GM21381 (cell line): ENCODE results near the gene PTOV1.

Source experiments
- ATAC-seq: cut with Tn5 transposase; IDR thresholded peaks from one replicate; pipeline ENCODE4 v1.9.1; 2021; ENCODE audit warnings: mild to moderate bottlenecking, moderate library complexity; ENCODE audit not compliant: unreplicated experiment

Gene PTOV1

DNA sequence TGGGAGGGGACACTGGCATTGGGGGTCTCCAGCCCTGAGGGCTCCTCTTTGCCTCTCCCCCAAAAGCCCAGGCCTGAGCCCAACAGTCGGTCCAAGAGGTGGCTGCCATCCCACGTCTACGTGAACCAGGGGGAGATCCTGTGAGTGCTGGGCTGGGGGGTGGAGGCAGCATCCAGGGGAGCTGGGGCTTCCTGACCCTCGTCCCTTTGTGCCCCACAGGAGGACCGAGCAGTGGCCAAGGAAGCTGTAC, 6.8 kb downstream of the PTOV1 start:
- no peak for ATAC-seq

DNA sequence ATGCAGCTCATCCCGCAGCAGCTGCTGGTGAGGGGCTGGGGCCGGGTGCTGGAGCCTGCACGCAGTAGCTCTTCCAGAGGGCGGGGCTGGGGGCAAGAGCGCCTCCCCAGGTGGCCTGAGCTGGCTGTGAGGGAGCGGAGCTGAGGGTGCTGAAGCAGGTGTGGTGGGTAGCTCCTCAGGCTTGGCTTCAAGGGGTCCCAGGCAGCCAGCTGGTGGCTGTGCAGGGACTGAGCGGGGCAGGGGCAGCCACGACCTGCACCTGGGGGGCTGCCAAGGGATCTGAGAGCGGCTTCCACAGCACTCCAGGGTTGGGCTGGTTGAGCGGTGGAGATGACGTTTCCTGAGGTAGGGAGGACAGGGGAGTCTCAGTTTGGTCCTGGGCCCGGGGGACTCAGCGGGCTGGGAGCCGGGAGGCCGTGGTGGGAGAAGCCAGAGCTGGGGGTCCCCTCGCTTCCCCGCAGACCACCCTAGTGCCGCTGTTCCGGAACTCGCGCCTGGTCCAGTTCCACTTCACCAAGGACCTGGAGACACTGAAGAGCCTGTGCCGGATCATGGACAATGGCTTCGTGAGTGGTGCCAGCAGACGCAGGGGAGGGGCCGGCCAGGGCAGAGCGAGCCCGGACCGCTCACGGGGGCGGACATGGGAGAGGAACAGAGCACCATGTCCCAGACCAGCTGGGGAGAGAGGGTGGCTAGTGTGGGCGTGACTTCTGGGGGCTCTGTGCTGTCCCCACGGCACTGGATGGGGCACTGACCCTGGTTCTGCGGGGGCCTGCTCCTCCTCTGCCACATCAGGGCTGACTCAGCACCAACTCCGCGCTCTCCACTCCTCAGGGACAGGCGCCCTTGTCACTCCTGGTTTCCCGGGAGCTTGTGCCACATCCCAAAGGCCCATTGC, 7.4 kb downstream of the PTOV1 start:
- no peak for ATAC-seq

DNA sequence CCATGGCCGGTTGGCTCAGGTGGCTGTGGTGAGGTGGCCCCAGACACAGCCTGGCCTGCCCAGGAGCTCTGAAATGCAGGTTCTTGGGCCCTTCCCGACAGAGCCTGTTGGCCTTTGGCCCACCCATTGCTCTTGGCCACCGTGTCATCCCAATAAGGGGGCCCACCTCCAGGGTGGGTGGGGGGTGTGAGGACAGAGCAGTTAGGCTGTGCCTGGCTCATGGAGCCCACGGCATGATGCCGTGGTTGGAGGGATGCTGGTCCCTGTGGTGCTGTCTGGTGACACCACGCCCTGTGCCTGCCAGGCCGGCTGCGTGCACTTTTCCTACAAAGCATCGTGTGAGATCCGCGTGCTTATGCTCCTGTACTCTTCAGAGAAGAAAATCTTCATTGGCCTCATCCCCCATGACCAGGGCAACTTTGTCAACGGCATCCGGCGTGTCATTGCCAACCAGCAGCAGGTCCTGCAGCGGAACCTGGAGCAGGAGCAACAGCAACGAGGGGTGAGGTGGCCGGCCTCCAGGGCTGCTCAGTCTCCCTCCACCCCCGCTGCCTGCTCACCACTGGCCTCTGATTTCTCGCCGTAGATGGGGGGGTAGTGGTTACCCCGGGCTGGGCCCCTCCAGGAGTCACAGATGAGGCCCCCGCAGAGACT, 8.8 kb downstream of the PTOV1 start:
- ATAC-seq: no peak

DNA sequence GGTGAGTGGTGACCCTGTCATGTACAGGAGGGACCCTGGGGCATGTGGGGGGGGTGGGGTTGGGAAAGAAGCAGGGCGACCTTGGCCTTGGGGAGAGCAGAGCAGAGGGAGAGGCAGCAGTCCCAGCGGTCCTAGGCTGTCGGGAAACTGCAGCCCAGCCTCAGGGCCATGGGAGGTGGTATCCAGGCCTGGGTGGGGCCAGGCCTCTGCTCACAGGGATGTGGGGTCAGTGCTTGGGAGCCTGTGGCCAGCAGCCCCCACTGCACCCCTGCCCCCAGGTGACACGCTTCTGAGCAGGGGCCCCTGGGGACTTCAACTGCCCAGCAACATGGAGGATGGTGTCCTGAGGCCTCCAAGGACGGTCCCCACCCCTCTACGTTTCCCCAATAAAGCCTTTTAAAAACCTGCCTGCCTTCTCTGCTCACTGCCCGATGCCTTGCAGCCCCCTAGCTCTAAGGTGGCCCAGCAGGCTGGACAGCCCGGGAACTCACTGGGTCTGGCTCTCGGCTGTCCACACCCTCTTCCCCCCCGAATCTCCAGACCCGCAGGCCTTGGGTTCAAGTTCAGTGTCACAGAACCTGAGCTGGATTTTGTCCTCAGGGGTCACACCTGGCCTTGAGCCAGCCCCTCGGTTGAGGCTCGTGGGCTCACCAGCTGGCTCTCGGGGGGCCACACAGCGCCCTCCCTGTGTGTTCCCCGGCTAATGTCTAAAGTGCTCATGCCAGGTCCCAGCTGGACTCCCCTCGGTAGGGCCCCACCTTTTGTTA, 9.6 kb downstream of the PTOV1 start:
- ATAC-seq: no peak

DNA sequence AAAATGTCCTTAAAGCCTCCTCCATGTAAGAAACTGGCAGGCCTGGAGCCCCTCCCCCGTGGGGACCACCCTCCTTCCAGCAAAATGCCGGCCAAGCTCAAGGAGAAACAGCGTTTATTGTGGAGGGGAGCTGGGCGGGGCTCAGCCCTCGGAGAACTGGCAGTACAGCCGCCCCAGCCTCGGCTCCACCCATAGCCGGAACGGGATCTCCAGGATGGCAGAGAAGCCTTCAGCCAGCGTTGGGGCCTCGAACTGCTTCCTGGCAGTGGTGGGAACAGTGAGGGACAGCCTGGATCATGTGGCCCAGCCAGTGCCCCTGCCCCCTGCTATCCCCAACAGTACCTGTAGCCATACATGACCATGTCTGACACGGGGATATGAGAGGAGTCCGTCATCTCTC, 10.1 kb downstream of the PTOV1 start:
- ATAC-seq: no peak

DNA sequence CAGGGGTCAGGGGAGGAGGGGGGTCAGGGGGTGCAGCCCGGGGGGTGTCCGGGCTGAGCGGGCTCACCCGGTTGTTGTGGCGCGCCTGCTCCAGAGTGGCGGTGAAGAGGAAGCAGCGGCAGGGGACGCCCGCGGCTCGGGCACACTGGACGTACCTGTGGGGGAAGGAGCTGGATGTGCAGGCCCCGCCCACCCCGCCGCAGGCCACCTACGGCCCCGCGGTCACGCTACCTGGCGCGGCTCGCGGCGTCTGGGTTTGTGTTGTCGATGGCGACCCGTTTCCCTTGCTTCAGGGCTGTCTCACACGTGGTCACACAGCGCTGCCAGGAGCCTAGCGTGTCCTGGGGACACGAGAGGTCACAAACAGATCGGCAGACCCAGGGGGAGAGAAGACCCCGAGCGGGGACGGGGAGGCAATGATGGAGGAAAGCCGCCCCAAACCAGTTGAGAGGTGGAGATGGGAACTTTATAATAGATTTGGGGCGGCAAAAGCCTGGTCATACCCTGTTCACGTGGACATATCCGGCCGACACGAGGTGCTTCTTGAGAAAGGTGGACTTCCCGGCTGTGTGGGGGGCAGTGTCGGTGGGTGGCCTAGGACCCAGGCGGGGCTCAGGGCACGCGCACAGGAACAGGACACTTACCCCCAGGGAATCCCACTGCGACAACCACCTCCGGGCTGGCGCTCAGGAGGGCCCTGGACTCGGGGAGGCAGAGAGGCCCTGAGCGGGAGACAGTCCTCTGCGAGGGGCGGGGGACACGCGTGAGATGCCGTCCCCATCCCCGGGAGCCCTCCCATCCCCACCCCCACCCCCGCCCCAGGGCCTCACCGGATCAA, 10.8 kb downstream of the PTOV1 start:
- no peak for ATAC-seq

DNA sequence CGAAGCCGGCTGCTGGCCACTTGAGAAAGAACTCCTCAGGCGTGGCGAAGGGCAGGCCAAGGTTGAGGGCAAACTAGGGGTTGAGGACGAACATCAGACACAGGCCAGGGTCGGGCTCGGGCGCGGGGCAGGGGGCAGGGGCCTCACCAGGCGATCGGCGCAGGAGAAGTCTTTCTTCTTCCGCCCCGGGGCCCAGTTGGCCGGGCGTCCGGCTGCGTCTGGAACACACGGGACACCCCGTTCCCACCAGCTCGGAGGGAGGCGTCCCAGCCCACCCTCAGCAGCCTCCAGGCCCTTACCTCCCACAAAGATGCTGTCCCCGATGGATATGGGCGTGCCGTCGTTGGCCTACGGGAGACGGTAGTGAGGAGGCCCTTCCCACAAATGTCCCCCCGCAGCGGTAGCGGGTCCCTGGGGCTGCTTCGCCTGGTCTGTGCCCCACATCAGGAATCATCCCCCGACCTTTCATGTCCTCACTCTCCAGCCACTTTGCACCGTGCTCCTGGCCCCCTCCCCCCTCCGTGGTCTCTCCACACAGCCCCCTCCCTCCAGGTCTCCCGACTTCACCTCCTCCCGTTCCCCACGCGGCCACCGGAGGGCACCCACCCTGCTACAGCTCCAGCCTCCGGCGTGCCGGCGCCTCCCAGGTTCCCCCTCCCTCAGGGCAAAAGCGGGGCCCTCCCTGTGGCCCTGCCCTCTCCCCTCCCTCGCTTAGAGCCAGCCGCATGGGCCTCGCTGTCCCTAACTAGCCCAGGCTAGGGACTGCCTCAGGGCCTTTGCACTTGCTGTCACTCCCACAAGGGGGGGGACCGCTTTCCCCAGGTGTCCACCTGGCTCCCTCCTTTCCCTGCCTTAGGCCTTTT, 11.7 kb downstream of the PTOV1 start:
- ATAC-seq: no peak

DNA sequence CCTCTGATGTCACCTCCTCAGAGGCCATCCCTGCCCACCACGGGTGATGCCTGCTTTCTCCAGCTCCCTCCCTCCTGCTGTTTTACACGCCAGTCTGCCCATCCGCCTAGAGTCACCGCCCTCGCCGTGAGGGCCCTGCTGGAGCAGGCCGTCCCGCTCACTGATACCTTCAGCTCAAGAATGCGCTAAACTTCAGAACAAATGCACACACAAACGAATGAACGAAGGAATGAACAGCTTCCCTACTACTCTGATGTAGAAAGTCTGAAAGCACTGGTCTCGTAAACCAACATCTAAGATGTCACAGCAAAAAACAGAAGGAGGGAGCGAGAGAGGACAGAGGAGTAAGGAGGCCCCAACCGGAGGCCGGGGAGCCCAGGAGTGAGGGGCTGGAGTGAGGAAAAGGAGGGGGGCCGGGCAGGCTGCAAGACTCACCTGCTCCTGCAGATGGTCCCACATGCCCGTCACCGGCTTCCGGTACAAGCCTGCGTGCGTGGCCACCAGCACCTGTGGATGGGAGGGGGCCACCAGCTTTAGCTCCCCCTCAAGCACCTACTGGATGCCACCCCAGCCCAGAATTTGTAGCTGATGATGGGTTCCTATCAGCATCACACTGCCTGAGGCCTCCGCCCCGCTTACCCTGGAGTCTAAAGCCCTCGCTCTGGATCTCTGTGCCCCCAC, 12.4 kb downstream of the PTOV1 start:
- ATAC-seq: no peak

DNA sequence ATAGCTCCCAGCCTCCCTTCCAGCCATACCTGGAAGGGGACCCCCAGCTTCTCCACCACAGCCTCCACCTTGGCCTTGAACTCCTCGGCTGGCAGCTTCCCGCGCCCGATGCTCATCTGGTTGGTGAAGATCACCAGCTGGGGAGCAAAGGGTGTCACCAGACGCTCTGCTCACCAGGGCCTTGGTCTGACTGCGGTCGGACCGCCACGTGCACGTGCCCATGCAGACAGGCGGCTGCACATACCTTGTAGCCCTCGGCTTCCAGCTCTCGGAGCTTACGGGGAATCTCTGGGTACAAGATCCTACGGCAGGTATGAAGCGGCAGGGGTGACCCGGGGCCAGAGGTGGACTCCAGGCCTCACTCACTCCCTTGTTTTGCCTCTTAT, 13.0 kb downstream of the PTOV1 start:
- ATAC-seq: no peak

DNA sequence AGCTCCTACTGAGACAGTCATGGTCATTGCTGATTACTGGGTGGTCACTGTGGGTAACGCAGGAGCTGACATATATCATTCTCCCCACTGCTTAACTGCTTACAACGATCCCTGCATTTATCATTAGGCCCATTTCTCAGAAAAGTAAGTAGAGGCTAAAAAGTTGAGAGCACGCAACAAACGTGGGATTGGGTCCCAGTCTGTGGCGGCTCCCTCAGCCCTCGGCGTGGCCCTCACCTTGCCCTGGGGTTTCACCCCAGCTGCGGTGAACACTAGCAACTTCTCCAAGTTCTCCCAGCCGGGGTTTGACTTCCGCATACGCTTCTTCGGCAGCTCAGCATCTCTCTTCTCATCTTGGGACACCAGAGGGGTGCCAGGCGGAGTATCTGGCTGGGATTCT, 13.9 kb downstream of the PTOV1 start:
- ATAC-seq: no peak

DNA sequence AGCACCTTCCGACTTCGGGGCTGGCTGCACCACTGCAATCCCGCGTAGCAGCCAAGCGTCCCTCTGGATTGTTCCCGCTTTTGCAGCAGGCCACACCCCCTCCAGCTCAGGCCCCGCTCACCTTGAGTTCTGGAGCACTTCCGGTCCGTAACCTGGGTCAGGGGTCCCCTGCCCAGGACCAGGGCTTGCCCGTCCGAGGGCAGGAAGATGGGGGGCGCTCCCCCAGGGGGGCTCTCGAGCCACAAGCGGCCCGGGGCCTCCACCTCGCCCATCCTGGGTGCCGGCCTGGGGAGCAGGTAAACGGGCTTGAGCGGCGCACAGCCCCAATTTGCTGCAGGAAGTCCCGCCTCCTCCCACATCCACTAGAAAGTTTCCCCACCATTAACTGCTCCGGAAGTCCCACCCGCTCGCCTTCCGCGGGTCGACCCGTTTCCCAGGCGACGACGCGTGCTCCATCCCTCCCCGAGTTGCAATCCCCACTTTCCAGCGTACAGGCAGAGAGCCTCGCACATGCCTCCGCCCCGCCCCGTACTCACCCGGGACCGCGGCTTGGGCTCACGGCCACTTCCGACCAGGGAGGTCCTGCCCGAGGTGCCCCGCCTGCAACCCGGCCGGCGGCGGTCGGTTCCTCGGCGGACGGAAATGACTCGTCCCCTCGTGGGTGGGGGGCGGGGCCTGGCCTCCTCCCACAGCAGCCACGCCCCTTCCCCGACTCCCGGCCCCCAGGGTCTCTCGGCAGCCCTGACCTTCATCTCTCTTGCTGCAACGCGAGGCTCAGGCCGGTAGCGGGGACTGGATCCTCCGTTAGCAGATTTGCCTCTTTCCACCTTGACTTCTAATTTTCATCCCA, 16.2 kb downstream of the PTOV1 start, which contains the start of gene PNKP:
PNKP (minus strand) TSS at position 644 of the 850 bp plus-strand sequence; CDS start at position 272, 372 bp downstream.
- ATAC-seq: peak; percentile 35

DNA sequence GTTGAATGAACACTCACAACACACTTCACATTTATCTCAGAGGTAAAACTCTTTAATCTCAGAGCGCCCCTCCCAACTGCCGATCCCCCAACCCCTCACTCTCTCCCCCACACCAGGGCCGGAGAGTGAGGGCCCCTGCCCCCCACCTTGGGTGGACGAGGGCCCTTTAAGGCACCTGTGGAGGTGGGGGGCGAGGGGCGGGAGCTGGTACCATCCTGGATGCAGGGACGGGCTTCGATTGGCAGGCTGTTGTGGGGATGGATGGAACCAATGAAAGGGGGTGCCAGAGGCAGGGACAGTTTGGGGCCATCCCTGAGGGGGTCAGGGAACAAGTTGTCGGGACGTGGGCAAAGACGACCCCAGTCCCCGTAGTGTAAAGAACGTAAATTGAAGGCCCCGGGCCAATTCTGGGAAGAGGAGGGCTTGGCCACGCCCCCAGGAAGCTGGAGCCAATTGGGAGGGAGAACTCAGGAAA, 18.1 kb downstream of the PTOV1 start:
- peak; percentile 7 for ATAC-seq

DNA sequence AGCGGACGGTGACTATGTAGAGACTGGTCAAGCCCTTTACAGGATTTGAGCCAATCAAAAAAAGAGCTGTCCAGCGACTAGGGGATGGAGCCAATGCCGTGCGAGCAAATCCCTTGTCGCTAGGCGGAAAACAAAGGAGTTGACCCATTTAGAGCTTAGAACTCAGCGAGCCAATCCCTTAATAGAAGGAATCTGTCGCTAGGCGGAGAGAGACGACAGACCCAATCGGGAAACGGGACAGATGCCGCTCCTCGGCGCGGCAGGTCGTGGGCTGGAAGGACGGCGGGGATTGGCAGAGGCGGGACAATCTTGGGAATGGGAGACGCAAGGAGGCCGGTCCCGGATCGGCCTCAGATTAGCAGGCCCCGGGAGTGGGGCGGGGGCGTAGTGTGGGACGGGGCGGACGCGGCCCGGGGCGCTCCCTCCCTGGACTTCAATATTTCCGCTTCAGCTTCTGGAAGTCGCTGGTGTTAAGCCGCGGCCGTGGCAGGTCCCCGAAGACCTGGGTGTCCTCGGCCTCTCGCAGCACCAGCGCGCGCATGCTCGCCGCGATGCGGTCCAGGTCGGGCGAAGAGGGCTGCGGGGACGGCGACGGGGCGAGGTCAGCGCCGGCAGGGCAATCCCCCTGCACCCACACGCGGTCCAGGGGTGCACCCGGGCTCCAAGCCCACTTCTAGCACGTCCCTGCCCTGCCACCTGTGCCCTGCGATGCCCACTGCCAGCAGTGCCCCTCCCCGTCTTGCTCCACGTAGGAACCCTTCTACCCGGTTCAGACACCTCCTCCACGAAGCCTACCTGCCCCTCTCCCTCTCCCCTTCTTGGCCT, 18.7 kb downstream of the PTOV1 start:
- peak; percentile 60 for ATAC-seq

DNA sequence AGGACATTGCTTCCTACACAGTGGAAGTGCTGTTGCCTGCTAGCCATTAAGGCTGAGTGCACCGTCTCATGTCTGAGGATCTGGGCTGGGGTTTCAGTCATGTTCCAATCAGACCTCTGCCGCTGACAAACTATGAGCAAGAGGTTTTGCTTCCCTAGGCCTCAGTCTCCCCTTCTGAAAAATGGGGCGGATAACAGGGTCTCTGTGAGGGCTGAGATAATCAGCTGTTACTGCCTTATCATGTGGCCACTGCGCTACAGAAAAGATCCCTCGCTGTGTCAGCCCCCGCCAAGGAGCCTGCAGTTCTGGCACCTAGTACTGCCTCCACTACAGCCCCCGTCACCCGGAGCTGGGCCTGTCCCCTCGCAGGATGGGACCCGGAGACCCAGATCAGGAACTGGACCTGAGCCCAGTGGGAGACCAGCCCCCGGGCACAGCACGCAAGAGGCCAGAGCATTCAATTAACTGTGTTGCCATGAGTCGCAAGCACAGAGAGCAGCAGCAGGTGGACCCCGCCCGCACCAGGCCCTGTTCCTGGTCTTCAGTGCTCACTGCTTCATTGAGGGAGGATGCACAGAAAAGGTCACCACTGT, 19.4 kb downstream of the PTOV1 start:
- no peak for ATAC-seq

DNA sequence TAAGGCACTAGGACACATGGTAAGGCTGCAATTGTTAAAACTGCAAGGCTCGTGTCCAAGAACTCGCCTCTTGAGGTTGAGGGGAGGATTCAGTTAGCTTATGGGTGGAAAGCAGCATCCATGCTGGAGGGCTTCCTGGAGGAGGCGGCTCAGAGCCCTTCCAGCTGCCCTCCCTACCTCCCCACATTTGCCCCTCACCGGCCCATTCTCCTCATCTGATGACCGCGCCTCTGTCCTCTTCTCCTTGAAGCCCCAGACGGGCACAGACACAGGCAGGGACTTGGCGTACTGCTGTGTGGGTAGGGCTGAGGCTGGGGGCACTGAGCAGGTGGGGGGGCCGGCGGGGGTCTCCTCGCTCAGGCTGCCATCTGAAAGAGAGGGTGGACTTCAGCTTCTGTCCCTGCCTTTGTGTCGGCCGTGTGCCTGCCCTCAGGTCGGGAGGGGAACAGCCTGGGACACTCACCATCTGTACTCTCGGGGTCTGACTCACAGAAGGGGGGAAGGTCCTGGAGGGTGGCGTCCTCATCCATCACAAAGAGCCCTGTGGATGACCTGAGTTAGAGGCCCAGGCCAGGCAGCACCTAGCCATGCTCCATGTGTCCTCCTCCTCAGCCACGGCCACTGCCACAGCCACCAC, 20.5 kb downstream of the PTOV1 start:
- ATAC-seq: no peak

DNA sequence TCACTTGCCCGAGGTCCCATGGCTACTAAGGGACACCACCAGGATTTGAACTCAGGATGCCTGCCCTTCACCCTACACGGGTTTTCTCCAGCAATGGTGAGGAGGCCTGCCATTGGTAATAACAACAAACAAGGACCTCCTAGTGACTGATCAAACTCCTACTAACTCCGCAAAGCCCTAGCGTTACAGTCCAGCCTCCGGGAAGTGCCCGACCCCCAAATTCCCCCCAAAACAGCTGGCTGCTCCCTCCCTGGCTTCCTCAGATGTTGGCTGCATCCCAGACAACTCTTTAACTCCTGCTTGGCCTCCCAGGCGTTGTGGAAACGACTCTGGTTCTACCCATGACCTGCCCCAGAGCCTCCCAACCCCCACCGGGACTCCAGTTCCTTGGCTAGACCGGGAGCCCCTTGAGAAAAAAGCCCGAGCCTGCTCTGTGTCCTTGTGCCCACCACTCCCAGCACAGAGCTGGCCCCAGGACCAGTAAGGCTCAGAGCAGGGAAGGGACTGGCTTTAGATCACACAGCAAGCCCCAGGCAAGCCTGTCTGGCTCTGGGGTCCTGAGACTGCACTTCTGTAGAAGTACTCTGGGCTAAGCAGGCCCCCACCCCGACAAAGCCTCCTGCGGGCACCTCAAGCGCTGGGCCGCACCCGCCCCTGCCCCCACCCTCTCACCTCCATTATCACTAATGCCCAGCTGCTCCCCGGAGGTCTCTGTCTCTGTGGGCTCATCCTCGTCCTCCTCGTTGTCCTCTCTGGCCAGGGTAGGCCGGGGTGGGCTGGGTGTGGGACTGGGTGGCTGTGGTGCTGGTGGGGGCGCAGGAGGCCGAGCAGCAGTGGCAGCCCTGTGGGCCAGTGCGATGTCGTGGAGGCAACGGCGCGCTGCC, 21.5 kb downstream of the PTOV1 start:
- no peak for ATAC-seq
